HG03558 (cell line): ENCODE data around the gene YTHDC1.
"Not testable (repeated sequence)": the region's sequence is repeated elsewhere in the genome, so short reads cannot be mapped to it uniquely, and the experiment has no call there.

Experiments
- ATAC-seq: cut with Tn5 transposase; IDR thresholded peaks from one replicate; pipeline ENCODE4 v1.9.1; 2021; ENCODE audit warnings: moderate number of reproducible peaks; ENCODE audit not compliant: unreplicated experiment; ENCODE audit errors: extremely low read depth

Gene YTHDC1

GRCh38 chr4:68299492-68300457 is 50.1 kb downstream of the YTHDC1 start:
- no peak for ATAC-seq

DNA sequence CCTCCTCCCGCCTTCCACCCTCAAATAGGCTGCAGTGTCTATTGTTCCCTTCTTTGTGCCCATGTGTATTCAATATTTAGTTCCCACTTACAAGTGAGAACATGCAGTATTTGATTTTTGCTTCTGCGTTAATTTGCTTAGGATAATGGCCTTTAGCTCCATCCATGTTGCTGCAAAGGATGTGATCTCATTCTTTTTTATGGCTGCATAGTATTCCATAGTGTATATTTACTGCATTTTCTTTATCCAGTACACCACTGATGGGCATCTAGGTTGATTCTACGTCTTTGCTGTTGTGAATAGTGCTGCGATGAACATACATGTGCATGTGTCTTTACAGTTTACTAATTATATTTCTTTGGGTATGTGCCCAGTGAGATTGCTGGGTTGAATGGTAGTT is 52.8 kb downstream of the YTHDC1 start:
- no peak for ATAC-seq

DNA sequence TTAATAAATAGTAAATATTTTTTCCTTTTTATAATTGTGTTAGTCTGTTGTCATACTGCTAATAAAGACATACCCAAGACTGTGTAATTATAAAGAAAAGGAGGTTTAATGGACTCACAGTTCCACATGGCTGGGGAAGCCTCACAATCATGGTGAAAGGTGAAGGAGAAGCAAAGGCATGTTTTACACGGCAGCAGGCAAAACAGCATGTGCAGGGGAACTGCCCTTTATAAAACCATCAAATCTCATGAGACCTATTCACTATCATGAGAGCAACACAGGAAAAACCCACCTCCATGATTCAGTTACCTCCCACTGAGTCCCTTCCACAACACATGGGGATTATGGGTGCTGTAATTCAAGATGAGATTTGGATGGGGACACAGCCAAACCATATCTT is 58.6 kb downstream of the YTHDC1 start:
- ATAC-seq: no peak

DNA sequence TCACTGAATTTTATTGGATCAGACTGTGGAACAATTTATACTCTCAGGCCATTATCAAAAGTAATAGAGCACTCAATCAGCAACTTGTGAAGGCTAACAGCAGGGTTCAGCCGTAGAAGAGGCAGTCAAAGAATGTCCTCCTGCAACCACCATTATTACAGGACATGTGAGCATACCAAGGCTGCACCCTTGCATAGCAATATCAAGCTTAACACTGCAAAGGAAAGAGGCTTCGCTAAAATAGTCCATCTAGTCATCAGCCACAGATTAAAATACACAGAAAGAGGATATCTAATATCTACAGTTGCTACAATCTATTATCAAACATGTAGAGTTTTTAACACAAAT is 61.5 kb downstream of the YTHDC1 start:
- no peak for ATAC-seq

- ATAC-seq: no peak
Observed at GRCh38 chr4:68287704-68288392, 62.0 kb downstream of the YTHDC1 start.

DNA sequence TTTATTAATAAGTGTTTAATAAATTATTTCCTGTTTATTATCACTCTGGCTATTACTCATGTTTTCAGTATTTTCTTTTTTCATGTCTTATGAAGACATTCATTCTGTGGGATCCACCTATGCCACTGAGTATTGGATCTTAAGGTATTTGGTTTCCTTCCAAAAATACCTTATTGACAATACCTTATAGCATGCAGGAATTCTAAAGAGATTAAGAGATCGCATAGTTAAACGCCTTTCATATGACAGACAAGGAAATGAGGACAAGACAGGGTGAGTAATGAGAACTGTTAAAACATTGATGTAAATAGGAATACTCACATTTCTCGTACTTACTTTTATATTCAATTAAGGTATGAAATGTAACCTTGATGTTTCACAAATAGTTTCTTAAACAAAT is 66.2 kb downstream of the YTHDC1 start:
- no peak for ATAC-seq

GRCh38 chr4:68283095-68283494 is 66.8 kb downstream of the YTHDC1 start:
- ATAC-seq: no peak

- ATAC-seq: not testable (repeated sequence)
Observed at GRCh38 chr4:68281796-68282740, 67.8 kb downstream of the YTHDC1 start.

GRCh38 chr4:68278029-68278428 is 71.9 kb downstream of the YTHDC1 start:
- ATAC-seq: no peak

- no peak for ATAC-seq
Observed at GRCh38 chr4:68277627-68278026, 72.3 kb downstream of the YTHDC1 start.

- ATAC-seq: no peak
Observed at GRCh38 chr4:68272860-68273259, 77.0 kb downstream of the YTHDC1 start.

- ATAC-seq: no peak
Observed at GRCh38 chr4:68272380-68272779, 77.5 kb downstream of the YTHDC1 start.

DNA sequence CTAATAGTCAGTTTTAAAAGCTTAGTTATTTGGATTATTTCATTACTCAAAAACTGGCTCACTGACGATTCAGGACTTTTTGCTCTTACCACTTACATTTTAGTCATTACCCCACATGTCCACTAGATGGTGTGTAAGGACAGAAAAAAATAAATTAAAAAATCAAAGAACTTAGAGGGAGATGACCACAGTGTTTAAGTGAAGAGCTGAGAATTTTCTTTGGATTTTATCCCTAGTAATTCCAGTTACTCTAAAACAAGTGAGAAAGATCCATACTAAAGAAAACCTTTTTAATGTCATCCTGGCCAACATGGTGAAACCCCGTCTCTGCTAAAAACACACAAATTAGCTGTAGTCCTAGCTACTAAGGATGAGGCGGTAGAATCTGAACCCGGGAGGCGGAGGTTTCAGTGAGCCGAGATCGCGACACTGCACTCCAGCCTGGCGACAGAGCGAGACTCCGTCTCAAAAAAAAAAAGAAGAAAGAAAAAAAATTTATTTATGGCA is 78.0 kb downstream of the YTHDC1 start:
- ATAC-seq: no peak

DNA sequence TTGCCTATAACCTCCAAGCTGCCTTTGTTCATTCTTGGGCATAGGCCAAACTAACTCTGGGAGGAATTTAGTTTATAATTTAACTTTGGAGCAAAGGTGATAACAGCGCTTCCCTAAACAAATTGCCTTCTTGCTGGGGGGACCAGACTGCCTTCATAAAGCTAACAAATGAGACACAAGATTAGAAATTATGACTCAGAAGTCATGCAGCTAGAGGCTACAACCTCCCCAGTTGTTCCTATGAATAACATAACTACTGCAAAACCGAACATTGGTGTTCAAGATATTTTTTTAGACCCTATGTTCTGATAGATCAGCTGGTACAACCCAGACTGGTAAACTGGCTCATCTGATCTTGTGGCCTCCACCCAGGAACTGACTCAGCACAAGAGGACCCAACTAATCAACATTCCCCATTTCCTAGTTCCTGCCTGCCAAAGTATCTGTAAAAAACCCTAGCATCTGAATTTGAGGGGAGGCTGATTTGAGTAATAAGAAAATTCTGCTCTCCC is 82.4 kb downstream of the YTHDC1 start:
- no peak for ATAC-seq

GRCh38 chr4:68264875-68265565 is 84.9 kb downstream of the YTHDC1 start:
- ATAC-seq: no peak
